Type B pancreatic cell (in vitro differentiated cells): Measurements from ENCODE around the gene STRADA. TPM values are rescaled to one million over a fixed set of nuclear protein-coding genes. Genes with fewer than 3 reads are reported as not detected.

Experiments
- DNase-seq: peaks from one replicate; pipeline ENCODE4 v3.0.0; 2021; ENCODE audit warnings: mixed read lengths; ENCODE audit not compliant: unreplicated experiment; ENCODE audit errors: extremely low spot score
- H3K27ac Mint-ChIP-seq: 2 replicates; pipeline ENCODE4 v1.8.0; 2021; ENCODE audit warnings: mild to moderate bottlenecking, mixed read lengths
- H3K27me3 Mint-ChIP-seq: 2 replicates; pipeline ENCODE4 v1.8.0; 2021; ENCODE audit warnings: mixed read lengths
- H3K36me3 Mint-ChIP-seq: 2 replicates; pipeline ENCODE4 v1.8.0; 2021; ENCODE audit warnings: mixed read lengths
- H3K4me1 Mint-ChIP-seq: one replicate; pipeline ENCODE4 v1.8.0; 2021; ENCODE audit warnings: mixed read lengths; ENCODE audit not compliant: unreplicated experiment
- H3K4me3 Mint-ChIP-seq: 2 replicates; pipeline ENCODE4 v1.8.0; 2021; ENCODE audit warnings: mild to moderate bottlenecking, mixed read lengths
- H3K9me3 Mint-ChIP-seq: 2 replicates; pipeline ENCODE4 v1.8.0; 2021; ENCODE audit warnings: mixed read lengths
- CTCF ChIP-seq: fragments of 200-600 bp; sonication (generic); conservative IDR thresholded peaks from 2 replicates; pipeline ENCODE4 v1.5.0; 2021; ENCODE audit warnings: antibody characterized with exemption, mild to moderate bottlenecking
- total RNA-seq: library from RNA; stranded (reverse); gene quantifications from 2 replicates; pipeline ENCODE4 v1.2.1, GENCODE V29; 2021; ENCODE audit warnings: low replicate concordance

STRADA gene
- total RNA-seq, 1 donor from 2014 or later, result 43.9 TPM

- Mint-ChIP-seq H3K4me3 (peak overlapping the region; percentile 75), H3K36me3 (peaks cover 10% of the 10 kb centered on the region), H3K4me1 (peaks cover 21% of the 10 kb centered on the region), H3K27me3 (no peaks in the 10 kb centered on the region), H3K9me3 (no peaks in the 10 kb centered on the region), H3K27ac (no peak overlapping the region)
- TF ChIP-seq CTCF, result peak; percentile 48
- DNase-seq, result no peak
Measured at GRCh38 chr17:63700528-63701455, 40.8 kb downstream of the STRADA start.

DNA sequence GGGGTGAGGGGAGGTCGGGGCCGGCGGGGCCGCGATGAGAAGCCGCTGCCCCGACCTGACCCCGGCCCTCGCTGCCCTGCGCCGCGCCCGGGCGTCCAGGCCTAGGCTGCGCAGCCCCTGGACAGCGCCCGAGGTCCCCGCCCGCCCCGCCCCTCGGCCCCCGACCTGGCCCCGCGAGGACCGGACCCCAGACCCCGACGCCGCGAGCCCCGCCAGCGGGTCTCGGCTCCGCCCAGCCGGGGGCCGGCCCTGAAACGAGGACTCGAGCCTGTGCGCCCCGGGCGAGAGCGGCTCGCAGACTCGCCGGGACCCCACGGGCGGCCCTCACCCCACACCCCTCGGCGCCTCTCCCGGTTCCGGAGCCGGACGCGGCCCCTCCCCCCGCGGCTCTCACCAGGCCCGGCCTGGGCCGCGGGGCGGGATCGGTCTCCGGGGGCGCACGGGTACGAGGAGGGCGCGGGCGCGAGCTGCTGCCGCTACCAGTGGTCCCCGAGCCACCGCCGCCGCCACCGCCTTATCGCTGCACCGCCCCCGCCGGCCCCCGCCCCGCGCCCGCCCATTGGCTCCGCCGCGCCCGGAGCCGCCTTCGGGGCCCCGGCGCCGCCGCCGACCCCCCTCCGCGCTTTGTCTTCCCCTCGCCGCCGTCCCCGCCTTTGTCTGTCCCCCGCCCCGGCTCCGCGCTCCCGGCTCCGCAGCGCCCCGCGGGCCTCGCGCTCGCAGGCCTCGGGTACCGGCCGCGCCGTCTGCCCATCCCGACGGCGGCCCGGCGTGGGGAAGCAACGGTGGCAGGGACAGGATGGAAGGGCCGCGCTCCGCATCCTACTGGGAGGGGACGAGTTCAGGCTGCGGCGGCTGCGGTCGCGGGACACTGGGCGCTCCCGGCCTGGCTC lies 41.7 kb downstream of the STRADA start, which contains the start of gene LIMD2:
Gene LIMD2 (minus strand): TSS at position 488 of the 890 bp plus-strand sequence. CDS start 827 bp downstream, outside the sequence.
- no peak for TF ChIP-seq CTCF
- no peaks in the 10 kb centered on the region for H3K27me3 Mint-ChIP-seq
- H3K4me3 Mint-ChIP-seq, result peak within 1 kb of the TSS; percentile 77
- H3K36me3 Mint-ChIP-seq, result peaks cover 10% of the 10 kb centered on the region
- H3K27ac Mint-ChIP-seq, result no peak within 1 kb of the TSS
- H3K4me1 Mint-ChIP-seq, result peaks cover 17% of the 10 kb centered on the region
- DNase-seq, result no peak
- no peaks in the 10 kb centered on the region for H3K9me3 Mint-ChIP-seq

- TF ChIP-seq CTCF, result no peak
- H3K4me3 Mint-ChIP-seq, result peak overlapping the region; percentile 87
Measured at GRCh38 chr17:63698886-63699637, 42.5 kb downstream of the STRADA start.

DNA sequence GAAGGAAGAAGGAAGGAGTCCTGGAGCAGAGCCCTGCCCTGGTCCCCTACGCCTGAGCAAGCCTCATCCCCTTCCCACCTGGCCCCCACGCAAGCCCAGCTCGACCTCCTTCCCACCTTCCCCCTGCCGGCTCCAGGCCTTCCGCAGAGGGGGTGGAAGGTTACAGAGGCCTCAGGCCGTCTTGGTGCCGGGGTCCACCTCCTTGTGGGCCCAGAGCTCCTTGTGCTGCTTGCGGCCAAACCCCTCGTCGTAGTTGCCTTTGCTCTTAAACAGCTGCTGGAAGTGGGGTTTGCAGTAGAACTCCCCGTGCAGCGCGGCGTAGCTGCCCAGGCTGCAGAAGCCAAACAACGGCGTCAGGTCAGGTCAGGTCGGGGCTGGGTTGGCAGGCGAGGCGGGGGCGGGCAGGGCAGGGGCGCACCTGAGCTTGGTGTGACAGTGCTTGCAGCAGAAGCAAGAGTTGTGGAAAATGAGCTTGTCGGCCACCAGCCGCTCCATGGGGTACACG lies 43.2 kb downstream of the STRADA start:
- Mint-ChIP-seq H3K27ac (no peak overlapping the region), H3K36me3 (peaks cover 6% of the 10 kb centered on the region)

More at GRCh38 chr17:63698886-63699637, 42.5 kb downstream of the STRADA start:
- H3K27me3 Mint-ChIP-seq, result no peaks in the 10 kb centered on the region
- H3K27ac Mint-ChIP-seq, result no peak overlapping the region
- H3K9me3 Mint-ChIP-seq, result no peaks in the 10 kb centered on the region
- DNase-seq, result no peak
- H3K36me3 Mint-ChIP-seq, result peaks cover 10% of the 10 kb centered on the region
- peaks cover 17% of the 10 kb centered on the region for H3K4me1 Mint-ChIP-seq

More for the DNA sequence above, 43.2 kb downstream of the STRADA start:
- peak overlapping the region; percentile 87 for H3K4me3 Mint-ChIP-seq
- H3K27me3 Mint-ChIP-seq, result no peaks in the 10 kb centered on the region
- peaks cover 12% of the 10 kb centered on the region for H3K4me1 Mint-ChIP-seq
- H3K9me3 Mint-ChIP-seq, result no peaks in the 10 kb centered on the region
- no peak for TF ChIP-seq CTCF
- DNase-seq, result no peak
